Hair follicular keratinocyte (primary cell): ENCODE measurements around the gene GPBP1. TPM values are rescaled to one million over a fixed set of nuclear protein-coding genes. Genes with fewer than 3 reads are reported as not detected.

ENCODE experiments used
- total RNA-seq: library from RNA; depleted of rRNA; stranded (reverse); fragments of >200 nt; gene quantifications from 2 replicates; pipeline ENCODE4 v1.2.3, GENCODE V29; 2015

GPBP1 gene, protein sequence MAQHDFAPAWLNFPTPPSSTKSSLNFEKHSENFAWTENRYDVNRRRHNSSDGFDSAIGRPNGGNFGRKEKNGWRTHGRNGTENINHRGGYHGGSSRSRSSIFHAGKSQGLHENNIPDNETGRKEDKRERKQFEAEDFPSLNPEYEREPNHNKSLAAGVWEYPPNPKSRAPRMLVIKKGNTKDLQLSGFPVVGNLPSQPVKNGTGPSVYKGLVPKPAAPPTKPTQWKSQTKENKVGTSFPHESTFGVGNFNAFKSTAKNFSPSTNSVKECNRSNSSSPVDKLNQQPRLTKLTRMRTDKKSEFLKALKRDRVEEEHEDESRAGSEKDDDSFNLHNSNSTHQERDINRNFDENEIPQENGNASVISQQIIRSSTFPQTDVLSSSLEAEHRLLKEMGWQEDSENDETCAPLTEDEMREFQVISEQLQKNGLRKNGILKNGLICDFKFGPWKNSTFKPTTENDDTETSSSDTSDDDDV
- total RNA-seq, result 33.7 and 33.9 TPM in 2 replicates

DNA sequence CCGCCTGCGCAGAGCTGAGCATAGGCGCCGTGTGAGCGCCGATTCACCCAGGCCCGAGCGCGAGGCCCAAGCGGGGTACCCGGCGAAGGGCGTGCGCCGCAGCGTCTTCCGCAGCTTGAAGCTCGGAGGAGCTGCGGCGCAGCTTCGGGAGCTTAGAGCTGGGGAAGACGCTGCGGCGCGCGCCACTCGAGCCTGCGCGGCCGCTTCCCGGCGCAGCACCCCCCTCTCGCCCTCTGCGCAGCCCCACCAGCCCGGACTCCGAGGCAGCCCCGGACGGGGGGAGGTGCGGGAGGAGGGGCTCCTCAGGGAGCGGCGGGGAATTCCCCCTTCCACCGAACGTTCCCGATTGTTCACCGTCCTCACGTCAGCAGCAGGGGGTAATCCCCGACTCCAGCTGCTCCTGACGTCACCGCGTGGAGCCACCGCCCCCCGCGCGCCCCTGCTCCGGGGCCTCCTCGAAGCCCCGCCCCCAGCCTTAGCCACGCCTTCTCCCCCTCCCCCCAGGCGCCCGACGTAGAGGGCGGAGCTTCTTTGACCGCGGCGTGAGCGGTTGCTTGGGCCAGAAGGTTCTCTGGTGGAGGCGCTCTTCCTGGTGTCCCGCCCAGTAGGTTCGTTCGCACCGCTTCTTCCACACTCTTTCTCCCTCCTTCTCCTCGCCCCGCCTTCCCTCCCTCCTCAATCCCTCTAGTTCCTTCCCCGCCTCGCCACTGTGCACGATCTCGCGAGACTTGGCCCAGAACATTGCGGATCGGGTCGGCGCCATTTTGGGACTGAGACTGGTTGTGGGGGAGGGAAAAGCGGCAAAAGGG, at the start of gene GPBP1:
GPBP1 (plus strand) TSS at position 741 of the 809 bp plus-strand sequence. CDS start 40,072 bp downstream, outside the sequence.

Other genes with a start within 250 kb of the GPBP1 start
- 8.1 and 9.7 TPM in 2 replicates for gene MIER3, start 221.9 kb upstream of the GPBP1 start, total RNA-seq